HG02970 (cell line): ENCODE data around the gene NTRK1.

Source experiments
- ATAC-seq: cut with Tn5 transposase; IDR thresholded peaks from one replicate; pipeline ENCODE4 v1.9.1; 2021; ENCODE audit warnings: mild to moderate bottlenecking, moderate library complexity, moderate number of reproducible peaks; ENCODE audit not compliant: unreplicated experiment, low FRiP score

The NTRK1 gene

DNA sequence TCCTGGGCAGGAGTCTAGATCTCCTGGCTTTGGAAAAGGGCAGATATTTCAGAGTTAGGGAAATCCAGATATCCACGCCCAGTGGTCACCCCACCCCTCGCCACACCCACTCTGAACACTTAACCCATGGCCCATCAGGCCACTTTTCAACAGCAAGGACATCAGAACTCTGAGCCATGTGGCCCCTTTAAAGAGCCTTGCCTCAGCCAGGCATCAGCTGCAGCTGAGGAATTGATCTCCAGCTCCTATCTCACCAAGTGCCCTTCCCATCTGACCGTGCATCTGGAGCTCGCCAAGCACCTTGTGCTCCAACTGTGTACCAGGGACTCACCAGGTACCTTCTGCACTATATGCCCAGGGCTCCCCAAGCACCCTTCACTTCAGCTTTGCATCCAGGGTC, 23.8 kb upstream of the NTRK1 start:
- ATAC-seq: no peak

DNA sequence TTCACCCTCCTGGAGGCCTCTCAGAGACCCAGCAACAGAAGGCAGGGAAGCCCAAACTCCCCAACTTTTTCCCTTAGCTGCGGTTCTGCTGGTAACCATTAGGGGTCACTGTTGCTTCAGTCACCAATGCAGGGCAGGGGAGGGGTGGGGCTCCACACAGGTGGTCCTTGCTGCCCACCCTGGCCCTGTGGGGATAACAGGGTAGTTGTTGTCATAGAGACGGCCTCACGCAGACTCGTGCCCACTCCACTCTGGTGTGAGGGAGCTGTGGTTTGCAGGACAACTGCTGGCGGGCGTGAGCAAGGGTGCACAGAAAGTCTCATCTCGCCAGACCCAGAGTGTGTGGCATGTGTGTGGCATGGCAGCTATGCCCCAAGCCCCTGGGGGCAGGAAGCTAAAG, 21.7 kb upstream of the NTRK1 start:
- no peak for ATAC-seq

DNA sequence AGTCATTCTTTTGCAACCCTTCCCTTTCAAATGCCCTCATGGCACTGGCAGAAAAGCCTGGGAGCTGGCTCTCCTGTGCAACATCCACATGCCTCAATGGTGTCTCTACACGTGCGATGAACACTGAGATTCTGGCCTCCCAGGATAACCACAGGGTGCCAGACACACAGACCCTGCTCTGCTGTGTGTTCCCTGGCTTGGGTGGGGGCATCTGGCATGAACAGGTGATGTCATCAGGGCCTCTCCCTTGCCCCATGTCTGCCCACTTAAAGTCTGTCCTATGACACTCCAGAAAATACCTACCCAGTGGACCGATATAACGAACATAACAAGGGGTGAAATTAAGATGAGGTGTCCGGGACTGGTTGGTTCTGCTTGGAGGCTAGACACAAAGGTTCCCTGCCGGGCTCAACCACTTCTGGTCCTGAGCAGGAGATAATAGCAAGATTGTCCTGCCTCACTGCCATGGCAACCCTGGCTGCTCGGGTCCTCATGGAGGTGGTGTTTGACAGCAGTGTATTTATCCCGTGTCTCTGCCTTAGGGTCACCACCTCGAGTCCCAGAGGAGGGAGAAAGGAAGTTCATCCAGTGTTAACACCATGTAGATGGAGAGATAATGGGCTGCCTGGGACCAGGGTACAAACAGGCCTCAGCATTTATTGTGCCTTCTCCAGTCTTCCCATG, 21.1 kb upstream of the NTRK1 start:
- no peak for ATAC-seq

DNA sequence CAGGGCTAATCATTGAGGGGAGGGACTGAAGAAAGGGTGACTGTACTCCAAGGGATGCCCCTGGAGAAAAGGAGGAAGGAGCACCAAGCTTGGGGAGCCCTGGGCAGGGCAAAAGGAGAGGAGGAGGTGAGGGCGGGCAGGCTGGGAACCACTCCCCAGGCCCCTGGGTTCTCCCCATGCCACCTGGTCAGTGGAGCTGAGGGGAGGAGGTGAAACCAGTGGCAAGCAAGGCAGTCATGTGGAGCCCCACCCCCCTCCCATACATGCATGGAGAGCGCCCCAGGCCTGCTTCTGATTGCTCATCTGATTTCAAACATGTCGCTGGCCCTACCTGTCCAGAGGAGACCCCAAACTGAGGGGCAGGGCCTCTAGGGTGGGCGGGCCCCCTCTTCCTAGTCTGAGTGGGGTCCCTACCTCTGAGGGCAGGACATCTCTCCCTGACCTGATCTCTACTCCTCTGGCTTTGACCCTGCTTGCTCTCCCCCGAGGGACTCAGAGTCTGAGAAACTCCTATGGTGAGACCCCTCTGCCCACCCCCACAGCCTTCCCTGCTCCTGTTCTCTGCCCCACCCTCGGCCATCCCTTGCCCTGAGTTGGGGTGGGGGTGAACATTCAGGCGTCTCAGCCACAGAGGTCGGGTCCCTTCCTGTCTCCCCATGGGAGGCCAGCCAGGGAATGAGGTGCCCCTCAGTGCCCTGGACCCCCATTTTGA, 20.3 kb upstream of the NTRK1 start:
- ATAC-seq: no peak

DNA sequence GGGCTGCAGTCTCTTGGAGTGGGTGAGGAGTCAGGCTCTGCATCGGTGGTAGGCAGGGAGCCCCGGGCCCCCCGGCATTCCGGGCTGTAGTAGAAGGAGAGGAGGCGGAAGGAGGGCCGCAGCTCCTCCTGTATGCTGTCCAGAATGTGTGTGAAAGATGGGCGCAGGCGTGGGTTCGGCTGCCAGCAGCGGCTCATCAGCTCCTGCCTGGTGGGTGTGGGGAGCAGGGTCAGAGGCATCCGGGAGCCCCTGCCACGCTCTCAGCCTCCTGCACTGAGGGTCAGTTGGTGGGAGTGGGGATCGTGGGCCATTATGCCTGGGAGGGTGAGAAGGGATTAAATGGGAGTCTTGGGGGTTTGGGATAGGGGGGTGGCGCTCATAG, 19.8 kb upstream of the NTRK1 start:
- no peak for ATAC-seq

DNA sequence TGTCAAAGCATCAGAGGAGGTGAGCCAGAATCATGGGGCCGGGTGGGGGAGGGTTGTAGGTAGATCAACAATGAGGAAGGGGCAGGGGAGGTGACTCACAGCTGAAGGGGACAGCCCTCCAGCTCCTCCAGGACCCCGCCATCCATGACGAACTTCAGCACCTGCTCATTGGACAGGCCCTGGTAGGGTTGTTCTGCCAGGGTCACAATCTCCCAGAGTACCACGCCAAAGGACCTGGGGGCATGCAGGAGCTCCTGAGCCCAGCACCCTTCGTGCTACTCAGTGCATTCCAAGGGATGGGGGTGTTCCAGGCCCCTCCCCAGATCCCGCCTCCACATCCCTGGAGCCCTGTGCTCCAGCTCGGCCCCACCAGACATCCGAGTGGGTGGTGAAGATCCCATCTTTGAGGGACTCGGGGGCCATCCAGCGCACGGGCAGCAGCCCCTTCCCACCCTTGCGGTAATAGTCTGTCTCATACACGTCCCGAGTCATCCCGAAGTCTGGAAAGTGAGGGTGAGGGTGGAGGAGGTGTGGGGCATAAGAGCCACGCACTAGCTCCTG, 19.3 kb upstream of the NTRK1 start:
- no peak for ATAC-seq

DNA sequence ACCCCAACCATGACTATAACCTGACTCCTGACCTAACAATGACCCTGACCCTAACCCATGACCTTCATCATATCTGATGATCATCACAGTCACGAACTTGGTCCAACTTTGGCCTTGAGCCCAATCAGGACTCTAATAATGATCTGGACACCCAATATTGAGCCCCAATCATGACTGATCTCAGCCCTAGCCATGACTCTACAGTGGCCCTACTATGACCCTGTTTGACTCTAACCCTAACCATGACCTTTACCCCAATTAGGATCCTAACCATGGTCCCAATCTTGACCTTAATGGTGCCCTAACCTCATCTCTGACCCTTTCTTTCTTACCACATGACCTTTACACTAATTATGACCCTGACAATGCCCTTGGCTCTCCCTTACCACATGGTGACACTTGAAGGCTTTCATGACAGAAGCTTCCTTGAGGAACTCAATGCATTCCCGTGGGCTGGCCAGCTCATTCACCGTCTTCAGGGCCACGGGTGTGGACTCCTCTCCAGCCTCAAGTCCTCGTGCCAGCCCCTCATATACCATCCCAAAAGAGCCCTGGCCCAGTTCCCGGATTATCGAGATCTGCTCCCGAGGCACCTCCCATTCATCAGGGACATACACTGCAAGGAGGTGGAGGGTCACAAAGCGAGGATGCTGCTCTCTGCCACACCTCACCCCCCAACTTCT, 17.9 kb upstream of the NTRK1 start:
- no peak for ATAC-seq

DNA sequence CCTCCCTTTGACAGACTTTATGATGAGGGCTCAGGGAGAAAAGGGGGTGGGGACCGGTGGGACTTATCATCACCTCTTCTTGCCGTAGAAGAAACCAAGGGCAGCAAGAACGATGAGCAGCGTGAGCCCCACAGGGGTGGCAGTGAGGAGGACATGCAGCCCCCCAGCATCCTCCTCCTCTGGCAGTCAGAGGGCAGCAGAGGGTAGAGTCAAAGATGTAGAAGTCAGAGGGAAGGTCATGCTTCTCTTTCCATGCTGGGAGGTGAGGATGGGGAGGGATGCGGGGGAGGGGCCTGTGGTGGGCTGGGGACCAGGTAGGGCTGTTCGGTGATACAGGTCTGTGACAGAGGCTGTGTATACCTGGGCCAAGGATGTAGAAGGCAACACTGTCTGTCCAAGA, 16.6 kb upstream of the NTRK1 start:
- ATAC-seq: no peak

DNA sequence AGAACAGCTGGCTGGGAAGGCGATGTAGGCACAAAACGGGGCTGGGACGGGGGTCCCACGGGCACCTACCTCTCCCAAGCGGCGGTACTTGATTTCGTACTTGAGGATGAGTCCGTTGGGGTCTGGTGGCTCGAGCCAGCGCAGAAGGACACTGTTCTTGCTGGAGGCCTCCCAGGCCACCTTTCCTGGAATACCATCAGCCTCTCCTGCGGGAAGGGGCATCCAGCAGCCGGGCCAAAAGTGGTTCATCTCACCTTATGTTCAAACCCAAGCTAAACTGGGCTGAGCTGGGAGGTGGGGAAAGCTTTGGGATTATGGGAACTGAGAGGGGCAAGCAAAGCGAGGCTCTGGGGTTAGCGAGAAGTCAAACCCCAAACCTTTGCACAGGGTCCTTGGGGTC, 16.0 kb upstream of the NTRK1 start:
- ATAC-seq: no peak

DNA sequence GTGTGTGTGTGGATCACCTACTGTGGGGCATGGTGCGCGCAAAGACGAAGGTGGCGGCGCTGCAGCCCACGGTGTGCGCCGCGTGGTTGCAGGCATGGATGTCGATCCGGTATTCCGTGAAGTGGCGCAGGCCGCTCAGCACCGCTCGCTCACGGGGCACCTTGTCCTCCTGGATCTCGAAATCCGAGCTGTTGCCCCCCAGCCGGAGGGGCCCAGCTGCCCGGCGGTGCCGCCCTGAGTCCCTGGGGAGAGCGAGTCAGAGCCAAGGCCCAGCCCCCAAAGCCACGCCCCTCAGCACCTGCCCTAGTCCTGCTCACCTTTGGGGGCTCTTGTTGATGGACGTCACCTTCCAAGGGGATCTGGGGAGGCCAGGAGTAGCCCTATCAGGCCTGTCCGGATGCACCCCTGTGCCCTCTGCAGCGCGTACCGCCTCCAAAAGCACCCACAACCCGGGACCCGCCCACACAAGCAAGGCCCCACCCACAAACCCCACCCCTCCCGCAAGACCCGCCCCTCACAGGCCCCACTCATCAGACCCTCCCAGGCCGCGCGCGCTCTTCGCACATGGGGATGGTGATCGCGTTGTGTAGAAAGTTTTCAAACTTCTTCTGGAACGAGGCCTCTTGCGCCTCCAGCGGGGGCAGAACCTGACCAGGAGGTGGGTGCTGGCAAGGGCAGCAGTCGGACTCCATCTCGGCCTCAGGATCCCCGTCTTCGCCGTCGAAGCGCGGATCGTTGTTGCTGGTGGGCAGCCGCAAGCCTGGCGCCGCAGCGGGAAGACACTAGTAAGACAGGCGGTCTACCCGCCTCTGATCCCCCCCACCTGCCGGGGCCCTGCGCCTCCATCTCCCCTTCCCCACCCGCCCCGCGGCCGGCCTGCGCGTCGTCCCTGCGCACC, 15.4 kb upstream of the NTRK1 start:
- no peak for ATAC-seq

DNA sequence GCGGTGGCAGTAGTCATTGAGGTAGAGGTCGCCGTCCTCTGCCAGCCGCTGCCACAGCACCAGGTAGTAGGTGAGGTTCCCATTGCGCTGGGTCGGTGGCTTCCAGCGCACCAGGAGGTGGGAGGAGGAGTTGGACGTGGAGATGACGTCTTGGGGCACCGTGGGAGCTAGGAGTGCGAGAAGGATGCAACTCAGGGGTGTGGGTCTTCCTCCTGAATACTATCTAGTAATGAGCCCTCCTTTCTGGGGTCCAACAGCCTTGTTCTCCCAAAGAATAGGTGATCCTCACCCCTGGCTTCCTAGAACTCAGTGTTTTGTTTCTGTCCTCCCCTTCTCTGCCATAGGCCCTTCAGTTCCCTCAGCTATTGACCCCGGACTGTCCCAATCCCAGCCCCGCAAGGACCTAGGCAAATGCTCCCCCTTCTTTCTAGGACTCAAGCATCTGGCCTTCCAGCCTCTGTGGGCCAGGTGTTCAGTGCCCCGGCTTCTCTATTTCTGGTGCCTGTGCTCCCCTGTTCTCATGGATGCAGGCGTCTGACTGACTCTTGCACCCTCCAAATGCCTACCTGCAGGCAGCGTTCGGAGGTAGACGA, 14.6 kb upstream of the NTRK1 start:
- no peak for ATAC-seq

DNA sequence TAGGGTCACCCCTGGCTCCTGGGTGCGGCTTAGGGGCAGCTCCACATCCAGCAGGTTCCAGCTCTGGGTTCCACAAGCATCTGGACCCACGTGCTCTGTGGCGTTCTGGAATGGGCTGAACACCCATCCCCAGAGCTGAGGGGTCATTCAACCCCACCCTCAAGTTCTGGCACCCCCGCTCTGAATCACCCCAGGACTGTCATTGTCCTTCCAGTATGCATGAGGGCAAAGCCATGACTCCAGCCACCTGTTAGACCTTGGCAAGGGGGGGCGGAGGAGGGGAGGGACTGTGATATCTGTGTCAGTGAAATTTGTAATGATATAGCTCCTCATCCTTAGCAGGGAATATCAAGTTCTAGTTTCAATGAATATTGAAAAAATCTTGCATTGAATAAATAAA, 14.0 kb upstream of the NTRK1 start:
- ATAC-seq: no peak

DNA sequence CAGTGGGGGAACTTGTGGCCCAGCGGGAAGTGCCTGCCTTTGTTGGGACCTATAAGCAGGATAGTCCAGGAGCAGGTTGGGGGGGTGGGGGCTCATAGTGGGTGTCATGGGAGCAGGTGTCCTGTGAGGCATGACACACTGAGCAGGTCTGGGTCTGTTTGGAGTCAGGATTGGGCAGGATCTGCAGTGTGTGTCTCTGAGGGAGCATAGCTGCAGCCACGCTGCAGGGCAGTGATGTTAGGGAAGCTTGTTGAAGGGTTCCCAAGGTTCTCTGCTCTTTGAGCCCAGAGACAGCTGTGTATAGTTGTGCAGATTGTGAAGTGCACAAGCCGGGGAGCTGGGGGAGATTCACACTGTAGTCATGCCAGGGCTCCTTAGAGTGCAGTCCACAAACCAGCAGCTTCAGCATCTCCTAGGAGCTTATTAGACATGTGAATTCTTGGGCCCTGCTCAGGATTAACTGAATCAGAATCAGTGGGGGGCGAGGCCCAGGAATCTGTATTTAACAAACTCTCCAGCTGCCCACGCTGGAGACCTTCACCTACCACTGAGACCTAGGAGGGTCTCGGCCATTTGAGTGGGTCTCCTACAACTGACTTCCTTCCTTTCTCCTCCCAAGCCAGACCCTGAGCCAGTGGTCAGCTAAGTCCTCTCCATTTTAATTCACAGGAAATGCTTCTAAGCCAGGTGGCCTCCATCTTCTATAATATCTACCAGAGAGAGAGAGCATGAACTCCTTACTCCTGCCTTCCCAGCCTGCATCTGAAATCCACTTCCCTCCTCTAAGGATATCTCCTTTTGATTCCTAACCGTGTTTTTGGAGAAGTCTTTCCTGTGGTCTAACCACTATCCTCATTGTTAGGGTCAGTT, 12.8 kb upstream of the NTRK1 start:
- no peak for ATAC-seq

DNA sequence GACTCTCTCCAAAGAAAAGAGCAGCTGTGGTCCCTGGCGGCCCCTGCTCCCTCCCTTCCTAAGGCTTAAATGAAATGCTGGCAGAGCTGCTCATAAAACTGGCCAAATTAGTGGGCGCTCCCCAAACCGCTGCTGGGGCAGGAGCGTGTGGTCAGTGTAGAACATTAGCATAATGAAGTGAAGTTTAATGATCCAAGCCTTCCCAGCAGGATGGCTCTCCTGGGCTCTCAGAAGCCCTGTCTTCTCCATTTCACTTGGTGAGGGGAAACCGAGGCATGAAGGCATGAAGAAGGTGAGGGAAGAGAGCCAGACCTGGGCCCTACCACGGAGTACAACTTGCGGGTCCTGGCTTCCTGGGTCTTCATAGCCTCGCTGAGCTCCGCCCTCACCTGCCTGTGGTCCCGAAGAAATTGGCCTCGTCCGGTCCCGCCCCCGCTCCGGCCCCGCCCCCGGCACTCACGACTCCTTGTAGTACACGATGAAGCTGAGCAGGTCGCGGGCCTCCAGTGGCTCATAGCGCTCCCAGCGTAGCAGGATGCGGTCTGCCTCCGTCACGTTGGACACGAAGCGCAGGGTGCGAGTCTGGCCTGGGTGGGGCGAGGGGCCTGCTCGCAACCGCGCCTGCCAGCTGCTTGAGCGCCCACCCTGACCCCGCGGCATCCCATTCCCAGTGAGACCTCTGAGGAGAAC, 12.1 kb upstream of the NTRK1 start:
- no peak for ATAC-seq

DNA sequence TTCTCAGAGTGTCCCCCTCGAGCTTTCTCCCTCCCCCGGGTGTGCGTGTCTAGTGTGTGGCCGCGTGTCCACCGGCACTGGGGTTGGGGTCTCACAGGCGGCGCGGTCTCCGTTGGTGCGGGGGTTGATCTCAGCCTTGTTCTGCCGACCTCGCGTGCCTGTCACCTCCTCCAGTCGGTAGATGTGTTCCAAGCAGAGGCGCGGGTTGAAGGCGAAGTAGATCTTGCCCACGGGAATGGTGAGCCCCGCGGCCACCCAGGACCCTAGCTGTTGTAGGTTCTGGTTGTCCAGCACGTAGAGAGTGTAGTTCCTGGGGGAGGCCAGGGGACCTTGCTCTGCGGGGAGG, 11.5 kb upstream of the NTRK1 start:
- ATAC-seq: no peak

DNA sequence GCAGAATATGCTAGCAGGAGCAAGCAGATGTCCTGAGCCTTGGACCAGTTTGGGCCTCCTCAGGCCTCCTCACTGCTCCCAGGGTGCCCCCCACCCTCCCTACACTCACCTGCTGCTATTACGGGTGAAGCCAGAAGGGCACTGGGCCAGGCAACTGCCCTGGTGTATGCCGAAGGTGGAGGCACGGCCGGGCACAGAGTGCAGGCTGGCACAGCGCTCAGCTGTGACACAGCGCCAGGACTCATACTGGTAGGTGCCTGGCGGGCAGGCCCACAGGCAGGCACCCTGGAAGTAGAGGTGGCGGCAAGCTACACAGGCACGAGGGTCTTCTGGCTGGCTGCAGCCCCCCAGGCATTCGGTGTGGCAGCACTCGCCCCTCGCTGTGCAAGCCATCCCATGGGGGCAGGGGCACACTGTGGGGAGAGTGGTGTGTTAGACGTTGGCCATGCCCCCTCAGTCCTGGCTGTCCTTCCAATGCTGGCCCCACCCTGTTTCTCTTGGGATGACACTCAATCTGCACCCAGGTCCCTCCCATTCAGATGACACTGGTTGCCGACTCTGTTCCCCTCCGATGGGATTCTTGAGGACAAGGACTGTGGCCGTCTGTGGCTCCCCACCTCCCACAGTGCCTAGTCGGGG, 8.8 kb upstream of the NTRK1 start:
- ATAC-seq: no peak

DNA sequence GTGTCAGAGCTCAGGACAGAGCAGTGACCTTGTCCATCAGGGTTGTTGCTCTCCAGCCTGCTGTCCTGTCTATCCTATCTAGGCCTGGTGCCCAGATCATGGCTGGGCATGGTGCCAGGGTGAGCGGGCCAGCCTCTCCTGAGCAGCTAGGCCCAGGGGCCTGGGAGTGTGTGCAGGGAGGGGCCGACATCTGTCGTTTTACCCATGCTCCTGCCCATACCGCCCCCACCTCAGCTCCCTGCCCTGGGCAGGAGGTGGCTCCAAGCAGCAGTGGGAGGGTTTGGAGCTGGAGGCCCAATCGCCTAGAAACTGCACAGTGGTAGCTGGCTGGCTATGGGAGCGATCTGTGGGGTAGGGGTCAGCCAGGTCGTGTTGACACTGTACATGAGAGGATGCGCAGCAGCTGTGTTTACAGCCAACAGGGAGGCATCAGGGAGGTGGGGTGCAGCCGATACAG, 8.2 kb upstream of the NTRK1 start:
- no peak for ATAC-seq

DNA sequence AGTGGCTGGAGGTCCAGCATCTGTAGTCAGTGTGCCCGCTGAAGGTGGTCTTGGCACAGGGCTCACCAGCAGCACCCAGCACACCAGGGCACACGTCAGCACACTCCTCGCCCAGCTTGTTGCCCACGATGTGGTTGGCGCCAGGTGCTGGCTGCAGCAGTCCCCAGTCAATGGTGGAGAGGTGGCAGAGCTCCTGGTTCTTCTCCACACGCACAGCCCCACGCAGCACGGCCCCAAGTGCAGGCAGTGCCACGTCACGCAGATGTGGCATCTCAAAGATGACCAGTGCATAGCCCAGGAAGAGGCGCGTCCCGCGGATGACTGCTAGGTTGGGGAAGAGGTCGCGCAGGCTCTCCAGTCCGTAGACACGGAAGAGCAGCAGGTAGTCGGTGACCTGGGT, 6.9 kb upstream of the NTRK1 start:
- no peak for ATAC-seq
